MG63 (cell line): ENCODE results near the gene BCAR1. TPM values are rescaled to one million over a fixed set of nuclear protein-coding genes. Genes with fewer than 3 reads are reported as not detected.
"Not testable (repeated sequence)": the region's sequence is repeated elsewhere in the genome, so short reads cannot be mapped to it uniquely, and the experiment has no call there.

ENCODE experiments used
- DNase-seq: peaks from one replicate; pipeline ENCODE4 v3.0.0-alpha.2; 2020
- H3K27me3 ChIP-seq: fragments of 250-450 bp; sonication (Bioruptor Pico); 2 replicates; pipeline ENCODE4 v1.5.1; 2020; ENCODE audit warnings: mild to moderate bottlenecking, moderate library complexity
- H3K36me3 ChIP-seq: fragments of 250-450 bp; sonication (Bioruptor Pico); 2 replicates; pipeline ENCODE4 v1.5.1; 2020; ENCODE audit warnings: mild to moderate bottlenecking, moderate library complexity
- H3K4me3 ChIP-seq: fragments of 250-450 bp; sonication (Bioruptor Pico); 2 replicates; pipeline ENCODE4 v1.5.1; 2020; ENCODE audit warnings: mild to moderate bottlenecking, moderate library complexity
- H3K9me3 ChIP-seq: fragments of 250-450 bp; sonication (Bioruptor Pico); 2 replicates; pipeline ENCODE4 v1.5.1; 2020; ENCODE audit warnings: mild to moderate bottlenecking, moderate library complexity
- total RNA-seq: library from RNA; depleted of rRNA; stranded (reverse); fragments of >200 nt; shearing (Covaris generic); gene quantifications from 2 replicates; pipeline ENCODE4 v1.2.3, GENCODE V29; 2014; ENCODE audit warnings: low replicate concordance; rRNA removed

Gene BCAR1
- total RNA-seq, result 52.7 and 54.6 TPM in 2 replicates

DNA sequence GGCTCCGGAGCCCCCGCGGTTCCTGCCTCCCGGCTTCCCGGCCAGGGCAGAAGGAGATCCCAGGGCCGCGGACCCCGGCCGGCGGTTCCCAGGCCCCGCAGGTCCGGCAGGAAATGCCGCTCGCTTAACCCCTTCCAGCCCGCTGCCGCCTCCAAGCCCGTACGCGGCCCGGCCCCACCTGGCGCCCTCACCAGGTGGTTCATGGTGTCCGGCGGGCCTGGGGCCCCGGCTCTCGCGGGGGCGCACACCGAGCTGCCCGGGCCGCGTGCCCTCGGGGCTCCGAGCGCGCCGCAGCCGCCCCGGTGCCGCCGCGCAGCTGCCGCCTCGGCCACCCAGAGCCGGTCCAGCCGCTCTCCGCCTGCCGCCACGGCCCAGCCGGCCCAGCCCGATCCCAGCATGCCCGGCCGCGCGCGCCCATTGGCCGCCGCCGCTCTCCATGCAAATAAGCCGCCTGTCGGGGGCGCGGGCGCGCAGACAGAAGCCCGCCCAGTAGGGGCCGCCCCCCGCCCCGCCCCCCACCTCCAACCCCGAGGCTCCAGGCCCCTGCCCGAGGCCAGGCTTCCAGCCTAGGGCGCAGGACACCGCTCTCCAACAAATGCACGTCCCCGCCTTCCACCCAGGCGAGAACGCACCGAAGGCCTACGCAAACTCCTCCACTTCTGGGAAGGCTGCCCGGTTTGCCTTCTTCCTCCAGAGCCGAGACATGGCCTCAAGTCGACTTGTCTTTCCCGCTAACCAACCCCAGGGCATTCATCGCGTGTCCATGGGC, at the start of gene BCAR1:
Gene BCAR1, minus strand, starts transcription at position 345 of the 769 bp plus-strand sequence. Its CDS starts 142 bp downstream, at position 203.
- H3K9me3 ChIP-seq, result no peaks in the 10 kb centered on the region
- DNase-seq, result peak; percentile 87
- H3K4me3 ChIP-seq, result peak within 1 kb of the TSS; percentile 70
- H3K36me3 ChIP-seq, result no peaks in the 10 kb centered on the region; the same call in 1 of the 2 replicates
- no peaks in the 10 kb centered on the region for H3K27me3 ChIP-seq

DNA sequence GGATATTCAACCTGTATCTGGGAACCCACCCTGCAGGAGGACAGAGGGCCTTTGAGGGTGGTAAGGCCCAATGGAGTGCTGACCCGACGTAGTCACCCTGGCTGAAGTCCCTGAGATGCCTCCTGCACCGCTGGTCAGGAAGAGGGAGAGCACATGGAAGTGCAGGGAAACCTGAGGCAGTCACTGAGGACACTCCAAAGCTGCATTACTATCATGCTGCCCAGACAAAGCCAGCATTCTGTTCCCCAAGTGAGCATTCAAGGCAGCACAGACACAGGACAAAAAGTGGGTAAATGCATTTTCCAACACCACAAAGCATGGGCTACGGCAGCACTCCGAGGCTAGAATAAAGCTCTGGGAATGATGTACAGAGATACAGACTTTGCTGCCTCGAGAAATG, 46.8 kb upstream of the BCAR1 start:
- Histone ChIP-seq H3K36me3 (no peaks in the 10 kb centered on the region), H3K4me3 (no peak overlapping the region), H3K9me3 (no peaks in the 10 kb centered on the region), H3K27me3 (no peaks in the 10 kb centered on the region)
- DNase-seq, result no peak

GRCh38 chr16:75296606-75297005, 45.2 kb upstream of the BCAR1 start:
- no peak for DNase-seq
- no peaks in the 10 kb centered on the region for H3K9me3 ChIP-seq
- no peaks in the 10 kb centered on the region for H3K27me3 ChIP-seq
- H3K36me3 ChIP-seq, result peaks cover 2% of the 10 kb centered on the region; the same call in 1 of the 2 replicates
- H3K4me3 ChIP-seq, result no peak overlapping the region

- Histone ChIP-seq H3K27me3 (no peaks in the 10 kb centered on the region), H3K9me3 (no peaks in the 10 kb centered on the region), H3K36me3 (peaks cover 2% of the 10 kb centered on the region; the same call in 1 of the 2 replicates), H3K4me3 (no peak overlapping the region)
- DNase-seq, result no peak
Observed at GRCh38 chr16:75294773-75295459, 43.5 kb upstream of the BCAR1 start.

DNA sequence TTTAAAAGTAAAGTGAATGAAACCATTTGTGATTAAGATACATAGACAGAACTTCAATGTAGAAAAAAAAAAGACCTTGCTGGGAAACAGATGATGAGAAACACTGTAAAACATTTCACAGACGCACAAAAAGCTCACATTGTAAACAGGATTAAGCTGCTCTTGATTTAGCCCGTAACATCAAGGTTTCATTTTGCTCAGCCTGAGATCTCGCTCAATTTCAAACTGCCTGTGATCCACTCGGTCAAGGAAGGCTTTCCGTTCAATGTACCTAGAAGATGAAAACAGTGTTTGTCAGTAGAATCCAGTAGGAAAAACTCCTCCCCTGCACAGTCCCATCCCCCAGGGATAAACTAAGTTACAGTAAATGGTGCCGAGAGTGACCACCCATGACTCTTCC, 42.3 kb upstream of the BCAR1 start:
- H3K4me3 ChIP-seq, result no peak overlapping the region
- H3K27me3 ChIP-seq, result no peaks in the 10 kb centered on the region
- peaks cover 2% of the 10 kb centered on the region; the same call in 1 of the 2 replicates for H3K36me3 ChIP-seq
- DNase-seq, result no peak
- no peaks in the 10 kb centered on the region for H3K9me3 ChIP-seq

GRCh38 chr16:75293173-75293572, 41.7 kb upstream of the BCAR1 start:
- H3K9me3 ChIP-seq, result no peaks in the 10 kb centered on the region
- H3K4me3 ChIP-seq, result no peak overlapping the region
- no peaks in the 10 kb centered on the region for H3K27me3 ChIP-seq
- DNase-seq, result no peak
- H3K36me3 ChIP-seq, result peaks cover 2% of the 10 kb centered on the region; the same call in 1 of the 2 replicates

- no peaks in the 10 kb centered on the region for H3K9me3 ChIP-seq
- H3K4me3 ChIP-seq, result no peak overlapping the region
- no peaks in the 10 kb centered on the region for H3K27me3 ChIP-seq
- peaks cover 2% of the 10 kb centered on the region; the same call in 1 of the 2 replicates for H3K36me3 ChIP-seq
- no peak for DNase-seq
Observed at GRCh38 chr16:75292691-75293090, 41.3 kb upstream of the BCAR1 start.

DNA sequence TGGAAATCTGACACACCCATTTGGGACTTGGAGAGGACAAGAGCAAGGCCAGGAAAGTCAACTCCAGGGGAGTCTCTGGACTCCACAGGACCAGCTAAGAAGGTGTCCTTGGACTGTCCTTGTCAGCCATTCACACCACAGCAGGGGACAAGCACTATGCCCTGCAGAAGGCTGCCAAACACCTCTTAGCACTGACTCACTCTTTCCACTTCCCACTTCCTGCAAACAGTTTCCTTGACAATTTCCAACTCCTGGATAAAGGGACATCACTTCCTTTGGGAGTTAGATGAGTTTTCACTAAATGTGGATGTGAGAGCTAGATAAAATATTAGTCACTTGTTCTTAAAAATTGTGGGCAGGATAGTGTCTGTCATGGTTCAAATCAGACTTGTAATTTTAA, 37.8 kb upstream of the BCAR1 start:
- DNase-seq, result peak; percentile 38
- no peaks in the 10 kb centered on the region for H3K27me3 ChIP-seq
- no peaks in the 10 kb centered on the region for H3K9me3 ChIP-seq
- H3K4me3 ChIP-seq, result no peak overlapping the region
- H3K36me3 ChIP-seq, result peaks cover 2% of the 10 kb centered on the region; the same call in 1 of the 2 replicates

DNA sequence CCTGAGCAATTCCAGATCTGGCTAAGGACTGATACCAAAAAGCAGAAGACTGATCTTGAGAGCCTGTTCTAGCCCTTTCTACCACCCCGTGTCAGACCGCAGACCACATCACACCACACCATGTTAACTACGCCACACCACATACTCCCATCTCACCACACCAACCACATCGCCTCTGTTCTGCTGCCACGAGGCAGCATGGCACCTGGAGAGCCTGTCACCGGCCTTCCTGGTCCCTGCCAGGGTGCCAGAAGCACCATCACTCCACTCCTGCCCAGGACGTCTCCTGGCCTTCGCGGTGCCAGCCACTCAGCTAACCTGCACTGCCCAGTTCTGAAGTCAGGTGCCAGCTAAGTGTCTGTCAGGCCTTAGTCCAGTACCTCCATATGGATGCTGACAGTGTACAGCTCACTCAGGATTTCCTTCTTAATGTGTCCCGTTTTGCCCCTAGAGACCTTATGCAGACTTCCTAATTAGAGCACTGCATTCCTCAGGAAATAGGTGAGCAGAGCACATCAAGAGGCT, 37.2 kb upstream of the BCAR1 start:
- Histone ChIP-seq H3K9me3 (no peaks in the 10 kb centered on the region), H3K27me3 (no peaks in the 10 kb centered on the region), H3K4me3 (no peak overlapping the region), H3K36me3 (peaks cover 2% of the 10 kb centered on the region; the same call in 1 of the 2 replicates)
- no peak for DNase-seq

DNA sequence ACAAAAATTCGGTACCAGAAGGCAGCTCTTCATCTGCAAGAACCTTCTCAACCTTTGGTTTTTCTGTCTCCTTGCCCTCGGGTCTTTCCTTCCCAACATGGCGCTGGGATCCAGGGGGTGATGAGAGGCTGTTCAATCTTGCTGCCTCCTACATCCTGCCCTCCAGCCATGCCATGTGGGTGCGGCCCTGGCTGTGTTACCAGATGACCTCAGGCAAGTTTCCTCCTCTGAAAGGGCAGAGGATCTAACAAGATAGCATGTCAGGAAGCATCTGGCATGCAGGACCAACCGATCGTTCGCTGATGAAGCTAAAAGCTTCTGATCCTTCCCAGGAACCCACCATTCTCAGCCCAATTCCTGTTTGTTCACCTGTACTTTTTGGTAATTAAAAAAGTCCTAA, 36.8 kb upstream of the BCAR1 start:
- DNase-seq, result peak; percentile 69
- H3K36me3 ChIP-seq, result peaks cover 2% of the 10 kb centered on the region; the same call in 1 of the 2 replicates
- no peak overlapping the region for H3K4me3 ChIP-seq
- H3K9me3 ChIP-seq, result no peaks in the 10 kb centered on the region
- no peaks in the 10 kb centered on the region for H3K27me3 ChIP-seq

DNA sequence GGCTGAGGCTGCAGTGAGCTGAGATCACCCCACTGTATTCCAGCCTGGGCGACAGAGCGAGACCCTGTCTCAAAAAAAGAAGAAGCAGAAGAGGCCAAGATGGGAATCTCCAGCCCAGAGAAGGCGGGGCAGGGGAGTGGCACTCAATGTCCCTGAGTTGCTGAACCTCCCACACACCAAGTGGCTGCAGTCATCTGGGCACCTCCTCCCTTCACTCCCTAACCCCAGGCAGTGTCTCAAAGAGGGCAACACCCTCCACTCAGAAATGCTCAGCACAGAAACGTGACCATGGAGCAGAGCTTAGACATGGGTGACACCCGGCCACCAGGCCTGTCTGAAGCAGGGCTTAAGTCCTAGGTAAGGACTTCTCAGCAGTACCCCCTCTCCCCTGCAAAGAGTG, 36.3 kb upstream of the BCAR1 start:
- H3K9me3 ChIP-seq, result no peaks in the 10 kb centered on the region
- peaks cover 2% of the 10 kb centered on the region; the same call in 1 of the 2 replicates for H3K36me3 ChIP-seq
- no peak for DNase-seq
- no peak overlapping the region for H3K4me3 ChIP-seq
- no peaks in the 10 kb centered on the region for H3K27me3 ChIP-seq

DNA sequence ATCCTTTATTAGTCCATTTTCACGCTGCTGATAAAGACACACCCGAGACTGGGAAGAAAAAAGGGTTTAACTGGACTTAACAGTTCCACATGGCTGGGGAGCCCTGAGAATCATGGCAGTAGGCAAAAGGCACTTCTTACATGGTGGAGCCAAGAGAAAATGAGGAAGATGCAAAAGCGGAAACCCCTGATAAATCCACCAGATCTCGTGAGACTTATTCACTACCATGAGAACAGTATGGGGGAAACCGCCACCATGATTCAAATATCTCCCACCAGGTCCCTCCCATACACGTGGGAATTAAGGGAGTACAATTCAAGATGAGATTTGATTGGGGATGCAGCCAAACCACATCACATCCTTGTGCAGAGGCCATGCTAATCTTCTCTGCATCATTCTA, 35.0 kb upstream of the BCAR1 start:
- Histone ChIP-seq H3K27me3 (no peaks in the 10 kb centered on the region), H3K9me3 (no peaks in the 10 kb centered on the region), H3K36me3 (no peaks in the 10 kb centered on the region), H3K4me3 (no peak overlapping the region)
- DNase-seq, result no peak

DNA sequence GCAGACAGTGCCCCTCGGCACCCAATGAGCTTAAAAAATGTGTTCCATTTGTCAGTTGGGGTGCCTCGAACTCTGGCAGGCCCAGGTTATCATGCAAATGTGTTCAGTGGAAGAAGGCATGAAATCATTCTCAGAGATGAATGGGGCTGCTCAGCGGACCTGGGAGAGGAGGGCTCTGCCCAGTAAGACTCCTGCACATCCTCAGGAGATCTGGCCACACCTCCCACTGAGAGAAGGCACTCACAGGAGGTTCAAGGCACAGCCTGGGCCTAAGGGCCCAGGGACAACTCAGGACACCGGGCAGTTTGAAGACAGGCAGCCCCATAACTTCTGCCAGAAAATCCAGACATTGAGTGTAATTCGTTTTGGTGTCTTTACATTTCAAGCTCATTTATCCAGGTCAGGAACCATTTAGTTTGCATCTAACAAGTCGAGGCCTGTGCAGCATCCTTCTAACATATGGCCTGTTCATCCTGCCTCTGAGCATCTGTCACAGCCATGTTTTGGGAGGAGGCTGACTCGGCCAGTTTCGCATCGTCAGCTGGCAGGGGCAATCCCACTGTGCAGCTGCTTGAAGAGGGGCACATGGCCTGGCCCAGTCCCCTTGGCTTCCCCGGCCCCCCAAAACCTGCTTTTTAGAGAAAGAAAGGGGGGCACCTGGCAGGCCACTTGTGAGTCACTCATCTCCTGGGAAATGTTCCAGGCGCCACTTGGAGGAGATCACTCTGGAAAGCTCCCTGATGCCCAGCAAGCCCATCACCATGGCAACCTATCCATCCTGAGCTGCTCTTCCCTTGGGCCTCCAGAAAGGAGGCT, 31.2 kb upstream of the BCAR1 start:
- DNase-seq, result no peak
- Histone ChIP-seq H3K4me3 (no peak overlapping the region), H3K36me3 (no peaks in the 10 kb centered on the region), H3K9me3 (no peaks in the 10 kb centered on the region), H3K27me3 (no peaks in the 10 kb centered on the region)

DNA sequence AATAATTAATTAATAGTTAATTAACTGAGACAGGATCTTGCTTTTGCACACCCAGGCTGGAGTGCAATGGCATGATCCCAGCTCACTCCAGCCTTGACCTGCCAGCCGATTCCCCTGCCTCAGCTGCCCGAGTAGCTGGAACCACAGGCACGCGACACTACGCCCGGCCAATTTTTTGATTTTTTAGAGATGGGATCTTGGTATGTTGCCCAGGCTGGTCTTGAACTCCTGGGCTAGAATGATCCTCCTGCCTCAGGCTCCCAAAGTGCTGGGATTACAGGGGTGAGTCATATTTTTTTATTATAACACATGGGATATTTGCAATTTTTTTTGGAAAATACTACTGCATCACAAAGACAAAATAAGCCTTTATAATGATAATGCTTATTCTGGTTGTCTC, 30.4 kb upstream of the BCAR1 start:
- Histone ChIP-seq H3K9me3 (no peaks in the 10 kb centered on the region), H3K27me3 (no peaks in the 10 kb centered on the region), H3K4me3 (no peak overlapping the region), H3K36me3 (no peaks in the 10 kb centered on the region)
- DNase-seq, result peak; percentile 70

DNA sequence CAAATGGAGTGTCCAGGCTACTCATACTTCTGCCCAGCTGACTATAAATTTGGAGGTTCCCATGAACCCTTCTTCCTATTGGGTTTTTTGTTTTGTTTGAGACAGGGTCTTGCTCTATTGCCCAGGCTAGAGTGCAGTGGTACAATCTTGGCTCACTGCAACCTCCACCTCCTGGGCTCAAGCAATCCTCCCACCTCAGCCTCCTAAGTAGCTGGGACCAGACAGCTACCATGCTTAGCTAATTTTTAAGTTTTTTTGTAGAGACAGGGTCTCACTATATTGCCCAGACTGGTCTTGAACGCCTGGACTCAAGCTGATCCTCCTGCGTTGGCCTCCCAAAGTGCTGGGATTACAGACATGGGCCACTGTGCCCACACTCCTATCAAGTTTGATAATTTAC, 29.6 kb upstream of the BCAR1 start:
- not testable (repeated sequence) for H3K4me3 ChIP-seq, DNase-seq, H3K27me3 ChIP-seq, H3K36me3 ChIP-seq, H3K9me3 ChIP-seq

DNA sequence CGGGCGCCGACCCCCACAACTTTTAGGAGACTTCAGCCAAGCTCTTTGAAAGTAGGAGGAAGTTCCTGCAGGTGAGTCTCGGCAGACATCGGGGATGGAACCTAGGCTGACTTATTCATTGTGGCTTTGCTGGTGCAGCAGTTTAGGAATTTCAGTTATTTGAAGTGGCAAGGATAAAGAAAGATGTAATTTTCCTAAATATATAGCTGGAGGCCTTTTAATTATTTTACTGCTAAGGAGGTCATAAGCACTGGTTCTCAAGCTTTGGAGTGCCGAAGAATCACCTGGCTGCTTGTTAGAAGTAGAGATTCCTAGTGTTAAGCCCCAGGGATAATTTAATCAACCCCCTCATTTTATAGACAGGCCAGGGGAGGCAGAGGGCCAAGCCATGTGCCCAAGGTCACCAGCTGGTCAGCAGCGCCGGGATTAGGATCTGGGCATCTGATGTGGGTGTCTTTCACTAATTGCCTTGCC, 28.9 kb upstream of the BCAR1 start:
- Histone ChIP-seq H3K4me3 (no peak overlapping the region), H3K9me3 (no peaks in the 10 kb centered on the region), H3K27me3 (no peaks in the 10 kb centered on the region), H3K36me3 (no peaks in the 10 kb centered on the region)
- DNase-seq, result no peak
